CD4-positive, alpha-beta T cell treated with Interleukin-6 for 4 hours (primary cell): Measurements from ENCODE around the gene FBXW8.
A peak's percentile ranks its signal among the peaks of the same experiment; 100 is the strongest.

Experiments used
- DNase-seq: peaks from one replicate; pipeline ENCODE4 v3.0.0-alpha.2; 2020; ENCODE audit warnings: mixed read lengths

The FBXW8 gene

GRCh38 chr12:117060929-117061305 lies 150.2 kb downstream of the FBXW8 start:
- DNase-seq, result no peak

- DNase-seq, result no peak
Observed at GRCh38 chr12:117061555-117062079, 150.9 kb downstream of the FBXW8 start.

GRCh38 chr12:117063162-117063911 lies 152.6 kb downstream of the FBXW8 start:
- peak; percentile 49 for DNase-seq

- DNase-seq, result no peak
Observed at GRCh38 chr12:117064049-117064448, 153.3 kb downstream of the FBXW8 start.

GRCh38 chr12:117064596-117064995 lies 153.8 kb downstream of the FBXW8 start:
- no peak for DNase-seq

- DNase-seq, result no peak
Observed at GRCh38 chr12:117067016-117067415, 156.3 kb downstream of the FBXW8 start.

- DNase-seq, result no peak
Observed at GRCh38 chr12:117067638-117068037, 156.9 kb downstream of the FBXW8 start.

GRCh38 chr12:117068492-117068891 lies 157.7 kb downstream of the FBXW8 start:
- no peak for DNase-seq

GRCh38 chr12:117069101-117069797 lies 158.5 kb downstream of the FBXW8 start:
- DNase-seq, result no peak

- no peak for DNase-seq
Observed at GRCh38 chr12:117069926-117070900, 159.5 kb downstream of the FBXW8 start.

GRCh38 chr12:117071009-117071408 lies 160.3 kb downstream of the FBXW8 start:
- no peak for DNase-seq

GRCh38 chr12:117072106-117072505 lies 161.4 kb downstream of the FBXW8 start:
- DNase-seq, result no peak

- no peak for DNase-seq
Observed at GRCh38 chr12:117072736-117073490, 162.2 kb downstream of the FBXW8 start.

GRCh38 chr12:117073611-117074010 lies 162.9 kb downstream of the FBXW8 start:
- DNase-seq, result no peak

GRCh38 chr12:117076410-117077372 lies 165.9 kb downstream of the FBXW8 start:
- no peak for DNase-seq

- no peak for DNase-seq
Observed at GRCh38 chr12:117079487-117079886, 168.7 kb downstream of the FBXW8 start.

- no peak for DNase-seq
Observed at GRCh38 chr12:117080661-117081144, 170.0 kb downstream of the FBXW8 start.
